SJSA1 (cell line): Measurements from ENCODE around the gene TUBGCP5. TPM values are rescaled to one million over a fixed set of nuclear protein-coding genes. Genes with fewer than 3 reads are reported as not detected.
"Not testable (repeated sequence)": the region's sequence is repeated elsewhere in the genome, so short reads cannot be mapped to it uniquely, and the experiment has no call there.

Experiments used
- DNase-seq, 2 experiments: peaks; one replicate each; pipeline ENCODE4 v3.0.0-alpha.2; 2015 to 2020; ENCODE audit warnings: low spot score in 2 of 2, low read depth in 1 of 2
- H3K27ac ChIP-seq: fragments of 250-450 bp; sonication (Bioruptor Pico); 2 replicates; pipeline ENCODE4 v1.5.1; 2020; ENCODE audit warnings: mild to moderate bottlenecking, moderate library complexity
- H3K27me3 ChIP-seq: fragments of 250-450 bp; sonication (Bioruptor Pico); replicated peaks from 2 replicates; pipeline ENCODE4 v1.5.1; 2020; ENCODE audit warnings: mild to moderate bottlenecking, moderate library complexity
- H3K36me3 ChIP-seq: fragments of 250-450 bp; sonication (Bioruptor Pico); 2 replicates; pipeline ENCODE4 v1.5.1; 2020; ENCODE audit warnings: mild to moderate bottlenecking
- H3K4me1 ChIP-seq: fragments of 250-450 bp; sonication (Bioruptor Pico); replicated peaks from 2 replicates; pipeline ENCODE4 v1.6.1; 2021; ENCODE audit warnings: mild to moderate bottlenecking
- H3K4me3 ChIP-seq: fragments of 250-450 bp; sonication (Bioruptor Pico); 2 replicates; pipeline ENCODE4 v1.5.1; 2020; ENCODE audit warnings: mild to moderate bottlenecking
- H3K9me3 ChIP-seq: fragments of 250-450 bp; sonication (Bioruptor Pico); replicated peaks from 2 replicates; pipeline ENCODE4 v1.5.1; 2020; ENCODE audit warnings: mild to moderate bottlenecking
- total RNA-seq: library from RNA; depleted of rRNA; stranded (reverse); fragments of >200 nt; shearing (Covaris generic); gene quantifications from 2 replicates; pipeline ENCODE4 v1.2.3, GENCODE V29; 2014

Gene TUBGCP5
- total RNA-seq, 1 experiment from 2014 or later, result 42.3 TPM

DNA sequence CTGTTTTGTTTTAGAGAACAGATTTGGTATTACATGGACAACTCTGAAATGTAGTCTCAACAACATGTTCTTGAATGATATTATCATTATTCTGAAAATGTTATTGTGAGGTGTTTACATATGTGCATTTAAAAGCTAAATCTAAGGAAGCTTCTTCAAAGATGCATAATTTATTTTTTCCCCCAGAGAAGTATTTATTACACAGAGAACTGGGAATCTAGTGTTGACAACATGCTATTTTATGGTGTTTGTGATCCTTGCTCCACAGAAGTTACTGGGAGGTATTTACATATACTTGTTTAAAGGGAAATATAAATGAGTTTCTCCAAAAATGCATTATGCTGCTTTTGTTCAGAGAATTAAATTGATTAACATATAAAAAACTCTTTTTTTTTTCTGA is 18.3 kb upstream of the TUBGCP5 start:
- H3K36me3 ChIP-seq, result no peaks in the 10 kb centered on the region
- H3K27ac ChIP-seq, result no peak overlapping the region

DNA sequence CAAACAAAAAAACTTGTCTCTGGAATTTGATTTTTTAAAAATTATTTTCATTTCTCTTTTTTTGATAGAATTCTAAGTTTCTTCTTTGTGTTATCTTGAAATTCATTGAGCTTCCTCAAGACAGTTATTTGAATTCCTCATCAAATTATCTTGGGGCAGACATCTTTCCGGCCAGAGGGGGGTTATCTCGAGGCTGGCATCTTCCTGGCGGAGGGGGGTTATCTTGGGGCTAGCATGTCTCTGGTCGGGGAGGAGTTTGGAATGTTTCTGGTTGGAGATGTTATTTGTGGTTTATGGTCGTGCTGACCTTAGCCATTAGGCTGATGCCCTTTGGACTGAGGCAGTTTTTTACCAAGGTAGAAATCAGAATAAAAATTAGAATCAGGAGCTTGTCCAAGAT is 15.9 kb upstream of the TUBGCP5 start:
- H3K4me1 ChIP-seq, result no peaks in the 10 kb centered on the region
- no peak for DNase-seq
- no peaks in the 10 kb centered on the region for H3K9me3 ChIP-seq
- H3K27me3 ChIP-seq, result peaks cover 16% of the 10 kb centered on the region
- no peaks in the 10 kb centered on the region for H3K36me3 ChIP-seq
- H3K4me3 ChIP-seq, result no peak overlapping the region
- no peak overlapping the region for H3K27ac ChIP-seq

More for the DNA sequence above, 18.3 kb upstream of the TUBGCP5 start:
- no peak overlapping the region for H3K4me3 ChIP-seq
- no peak for DNase-seq
- no peaks in the 10 kb centered on the region for H3K4me1 ChIP-seq
- peaks cover 10% of the 10 kb centered on the region for H3K27me3 ChIP-seq
- H3K9me3 ChIP-seq, result 0 out of 2 replicates have a peak, but pooled peaks cover 3% of the 10 kb centered on the region

DNA sequence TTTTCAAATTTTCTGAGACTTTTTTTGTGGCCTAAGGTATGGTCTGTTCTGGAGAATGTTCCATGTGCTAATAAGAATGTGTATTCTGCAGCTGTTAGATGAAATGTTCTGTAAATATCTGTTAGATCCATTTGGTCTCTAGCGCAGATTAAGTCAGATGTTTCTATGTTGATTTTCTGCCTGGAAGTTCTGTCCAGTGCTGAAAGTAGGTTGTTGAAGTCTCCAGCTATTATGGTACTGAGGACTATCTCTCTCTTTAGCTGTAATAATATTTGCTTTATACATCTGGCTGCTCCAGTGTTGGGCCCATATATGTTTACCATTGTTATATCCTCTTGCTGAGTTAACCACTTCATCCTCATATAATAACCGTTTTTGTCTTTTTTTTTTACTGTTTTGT is 13.2 kb upstream of the TUBGCP5 start:
- H3K36me3 ChIP-seq, result no peaks in the 10 kb centered on the region
- H3K4me3 ChIP-seq, result no peak overlapping the region
- no peak for DNase-seq
- peaks cover 16% of the 10 kb centered on the region for H3K27me3 ChIP-seq
- no peaks in the 10 kb centered on the region for H3K9me3 ChIP-seq
- H3K4me1 ChIP-seq, result no peaks in the 10 kb centered on the region
- no peak overlapping the region for H3K27ac ChIP-seq

DNA sequence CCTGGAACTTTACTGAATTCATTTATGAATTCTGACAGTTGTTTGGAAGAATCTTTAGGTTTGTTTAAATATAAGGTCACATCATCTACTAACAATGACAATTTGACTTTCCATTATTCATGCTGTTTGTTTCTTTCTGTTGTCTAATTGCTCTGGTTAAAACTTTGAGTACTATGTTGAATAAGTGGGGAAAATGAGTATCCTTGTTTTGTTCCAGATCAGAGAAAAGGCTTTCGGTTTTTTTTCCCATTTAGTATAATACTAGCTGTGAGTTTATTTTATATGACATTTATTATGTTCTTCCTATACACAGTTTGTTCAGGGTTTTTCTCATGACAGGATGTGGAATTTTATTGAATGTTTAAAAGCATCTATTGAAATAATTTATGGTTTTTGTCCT is 11.3 kb upstream of the TUBGCP5 start:
- no peaks in the 10 kb centered on the region for H3K4me1 ChIP-seq
- no peak overlapping the region for H3K4me3 ChIP-seq
- peaks cover 16% of the 10 kb centered on the region; the same call in 1 of the 2 replicates for H3K27me3 ChIP-seq
- H3K36me3 ChIP-seq, result no peaks in the 10 kb centered on the region
- H3K27ac ChIP-seq, result no peak overlapping the region
- DNase-seq, result no peak
- no peaks in the 10 kb centered on the region for H3K9me3 ChIP-seq

DNA sequence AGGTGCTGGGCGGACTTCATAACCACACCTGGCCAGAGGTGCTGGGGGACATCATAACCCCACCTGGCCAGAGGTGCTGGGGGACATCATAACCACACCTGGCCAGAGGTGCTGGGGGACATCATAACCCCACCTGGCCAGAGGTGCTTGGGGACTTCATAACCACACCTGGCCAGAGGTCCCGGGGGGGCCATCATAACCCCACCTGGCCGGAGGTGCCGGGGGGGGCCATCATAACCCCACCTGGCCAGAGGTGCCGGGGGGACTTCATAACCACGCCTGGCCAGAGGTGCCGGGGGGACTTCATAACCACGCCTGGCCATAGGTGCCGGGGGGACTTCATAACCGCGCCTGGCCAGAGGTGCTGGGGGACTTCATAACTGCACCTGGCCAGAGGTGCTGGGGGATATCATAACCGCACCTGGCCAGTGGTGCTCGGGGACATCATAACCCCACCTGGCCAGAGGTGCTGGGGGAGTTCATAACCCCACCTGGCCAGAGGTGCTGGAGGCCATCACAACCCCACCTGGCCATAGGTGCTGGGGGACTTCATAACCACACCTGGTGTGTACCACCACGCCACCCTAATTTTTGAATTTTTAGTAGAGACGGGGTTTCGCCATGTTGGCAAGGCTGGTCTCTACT is 10.7 kb upstream of the TUBGCP5 start:
- no peaks in the 10 kb centered on the region for H3K9me3 ChIP-seq
- H3K36me3 ChIP-seq, result no peaks in the 10 kb centered on the region
- H3K27me3 ChIP-seq, result peaks cover 12% of the 10 kb centered on the region; the same call in 1 of the 2 replicates
- no peak for DNase-seq
- no peak overlapping the region for H3K27ac ChIP-seq
- no peak overlapping the region for H3K4me3 ChIP-seq
- H3K4me1 ChIP-seq, result no peaks in the 10 kb centered on the region

DNA sequence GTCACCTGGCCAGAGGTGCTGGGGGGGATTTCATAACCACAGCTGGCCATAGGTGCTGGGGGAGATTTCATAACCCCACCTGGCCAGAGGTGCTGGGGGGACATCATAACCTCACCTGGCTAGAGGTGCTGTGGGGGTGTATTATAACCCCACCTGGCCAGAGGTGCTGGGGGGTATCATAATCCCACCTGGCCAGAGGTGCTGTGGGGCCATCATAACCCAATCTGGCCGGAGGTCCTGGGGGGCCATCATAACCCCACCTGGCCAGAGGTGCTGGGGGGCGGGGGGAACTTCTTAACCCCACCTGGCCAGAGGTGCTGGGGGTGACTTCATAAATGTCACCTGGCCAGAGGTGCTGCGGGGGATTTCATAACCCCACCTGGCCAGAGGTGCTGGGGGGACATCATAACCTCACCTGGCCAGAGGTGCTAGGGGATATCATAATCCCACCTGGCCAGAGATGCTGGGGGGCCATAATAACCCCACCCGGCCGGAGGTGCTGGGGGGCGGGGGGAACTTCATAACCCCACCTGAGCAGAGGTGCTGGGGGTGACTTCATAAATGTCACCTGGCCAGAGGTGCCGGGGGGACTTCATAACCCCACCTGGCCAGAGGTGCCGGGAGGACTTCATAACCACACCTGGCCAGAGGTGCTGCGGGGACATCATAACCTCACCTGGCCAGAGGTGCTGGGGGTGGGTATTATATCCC is 9.4 kb upstream of the TUBGCP5 start:
- not testable (repeated sequence) for DNase-seq, H3K4me3 ChIP-seq, H3K27ac ChIP-seq, H3K27me3 ChIP-seq, H3K36me3 ChIP-seq, H3K9me3 ChIP-seq, H3K4me1 ChIP-seq

DNA sequence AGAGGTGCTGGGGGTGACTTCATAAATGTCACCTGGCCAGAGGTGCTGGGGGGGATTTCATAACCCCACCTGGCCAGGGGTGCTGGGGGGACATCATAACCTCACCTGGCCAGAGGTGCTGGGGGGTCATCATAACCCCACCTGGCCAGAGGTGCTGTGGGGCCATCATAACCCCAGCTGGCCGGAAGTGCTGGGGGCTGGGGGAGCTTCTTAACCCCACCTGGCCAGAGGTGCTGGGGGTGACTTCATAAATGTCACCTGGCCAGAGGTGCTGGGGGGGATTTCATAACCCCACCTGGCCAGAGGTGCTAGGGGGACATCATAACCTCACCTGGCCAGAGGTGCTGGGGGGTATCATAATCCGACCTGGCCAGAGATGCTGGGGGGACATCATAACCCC is 4.6 kb upstream of the TUBGCP5 start:
- H3K36me3 ChIP-seq, H3K9me3 ChIP-seq, H3K4me1 ChIP-seq, H3K4me3 ChIP-seq, H3K27ac ChIP-seq, DNase-seq, H3K27me3 ChIP-seq: not testable (repeated sequence)

DNA sequence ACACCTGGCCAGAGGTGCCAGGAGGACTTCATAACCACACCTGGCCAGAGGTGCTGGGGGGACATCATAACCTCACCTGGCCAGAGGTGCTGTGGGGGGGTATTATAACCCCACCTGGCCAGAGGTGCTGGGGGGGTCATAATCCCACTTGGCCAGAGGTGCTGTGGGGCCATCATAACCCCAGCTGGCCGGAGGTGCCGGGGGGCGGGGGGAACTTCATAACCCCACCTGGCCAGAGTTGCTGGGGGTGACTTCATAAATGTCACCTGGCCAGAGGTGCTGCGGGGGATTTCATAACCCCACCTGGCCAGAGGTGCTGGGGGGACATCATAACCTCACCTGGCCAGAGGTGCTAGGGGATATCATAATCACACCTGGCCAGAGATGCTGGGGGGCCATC is 4.2 kb upstream of the TUBGCP5 start:
- H3K27ac ChIP-seq, DNase-seq, H3K9me3 ChIP-seq, H3K4me1 ChIP-seq, H3K4me3 ChIP-seq, H3K36me3 ChIP-seq, H3K27me3 ChIP-seq: not testable (repeated sequence)

DNA sequence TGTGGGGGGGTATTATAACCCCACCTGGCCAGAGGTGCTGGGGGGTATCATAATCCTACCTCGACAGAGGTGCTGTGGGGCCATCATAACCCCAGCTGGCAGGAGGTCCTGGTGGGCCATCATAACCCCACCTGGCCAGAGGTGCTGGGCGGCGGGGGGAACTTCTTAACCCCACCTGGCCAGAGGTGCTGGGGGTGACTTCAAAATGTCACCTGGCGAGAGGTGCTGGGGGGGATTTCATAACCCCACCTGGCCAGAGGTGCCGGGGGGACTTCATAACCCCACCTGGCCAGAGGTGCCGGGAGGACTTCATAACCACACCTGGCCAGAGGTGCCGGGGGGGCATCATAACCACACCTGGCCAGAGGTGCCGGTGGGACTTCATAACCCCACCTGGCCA is 2.4 kb upstream of the TUBGCP5 start:
- H3K4me3 ChIP-seq, H3K9me3 ChIP-seq, H3K4me1 ChIP-seq, DNase-seq, H3K27ac ChIP-seq, H3K27me3 ChIP-seq: not testable (repeated sequence)
- peaks cover 17% of the 10 kb centered on the region for H3K36me3 ChIP-seq

DNA sequence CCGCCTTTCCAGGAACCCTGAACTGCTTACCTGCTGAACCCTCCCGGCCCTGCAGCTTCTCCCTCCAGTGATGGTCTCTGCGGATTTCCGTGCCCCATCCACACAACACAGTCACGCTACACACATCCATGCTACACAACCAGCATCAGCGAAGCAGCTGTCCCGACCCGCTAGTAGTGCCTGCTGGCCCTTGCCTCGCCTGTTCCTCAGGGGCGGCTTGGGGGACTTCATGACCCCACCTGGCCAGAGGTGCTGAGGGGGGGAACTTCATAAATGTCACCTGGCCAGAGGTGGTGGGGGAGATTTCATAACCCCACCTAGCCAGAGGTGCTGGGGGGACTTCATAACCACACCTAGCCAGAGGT is 530 bp upstream of the TUBGCP5 start:
- Histone ChIP-seq H3K27me3 (no peaks in the 10 kb centered on the region), H3K27ac (0 out of 2 replicates have a peak overlapping the region, but pooled peaks have one; percentile 29), H3K4me1 (peaks cover 8% of the 10 kb centered on the region), H3K9me3 (no peaks in the 10 kb centered on the region), H3K4me3 (peak overlapping the region; percentile 94), H3K36me3 (peaks cover 35% of the 10 kb centered on the region)
- DNase-seq, result no peak

DNA sequence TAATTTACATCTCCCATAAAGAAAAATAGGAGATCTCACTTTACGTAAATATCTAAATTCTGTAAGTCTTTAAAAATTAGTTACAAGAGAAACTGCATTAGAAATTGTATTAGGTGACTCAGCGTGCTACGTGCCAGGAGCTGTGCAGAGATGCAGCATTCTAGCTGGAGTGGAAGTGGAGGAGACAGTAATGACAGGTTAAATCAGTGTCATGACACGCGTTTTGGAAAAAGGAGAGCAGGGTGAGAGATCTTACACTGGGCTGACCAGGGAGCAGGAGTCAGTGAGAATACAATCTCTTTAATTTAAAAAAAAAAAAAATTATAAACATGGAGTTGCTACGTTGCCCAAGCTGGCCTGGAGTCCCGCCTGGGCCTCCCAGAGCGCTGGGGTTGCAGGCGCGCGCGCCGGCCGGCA is 635 bp downstream of the TUBGCP5 start:
- no peaks in the 10 kb centered on the region for H3K27me3 ChIP-seq
- H3K4me3 ChIP-seq, result peak overlapping the region; percentile 94
- peaks cover 46% of the 10 kb centered on the region for H3K36me3 ChIP-seq
- no peaks in the 10 kb centered on the region for H3K9me3 ChIP-seq
- H3K4me1 ChIP-seq, result peaks cover 8% of the 10 kb centered on the region
- peak overlapping the region; percentile 57 for H3K27ac ChIP-seq
- DNase-seq, result peak in 1 of 2 experiments; percentile 65

DNA sequence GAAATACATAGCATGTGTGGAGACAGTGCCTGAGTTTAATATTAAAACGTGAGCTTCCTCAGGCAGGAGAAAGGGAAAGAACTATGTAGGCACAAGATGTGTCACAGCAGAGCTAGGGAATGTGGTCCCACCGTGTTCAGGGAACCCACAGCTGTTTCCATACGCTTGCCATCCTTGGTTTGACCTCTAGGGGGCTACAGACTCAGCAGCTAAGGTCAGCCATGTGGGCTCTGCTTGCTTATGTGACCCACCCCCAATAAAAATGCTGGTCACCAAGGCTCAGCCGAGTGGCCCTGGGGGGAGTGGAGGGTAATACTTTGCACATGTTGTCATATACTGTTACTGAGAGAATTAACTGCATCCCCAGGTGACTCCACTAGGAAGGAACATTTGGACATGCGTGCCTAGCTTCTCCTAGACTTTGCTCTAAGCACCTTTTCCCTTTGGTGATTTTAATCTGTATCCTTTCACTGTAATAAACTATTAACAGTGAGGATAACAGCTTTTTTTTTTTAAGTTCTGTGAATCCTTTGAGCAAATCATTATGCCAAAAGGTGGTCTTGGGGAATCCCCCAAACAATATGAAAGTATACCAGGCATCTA is 3.3 kb downstream of the TUBGCP5 start:
- Histone ChIP-seq H3K4me1 (peaks cover 8% of the 10 kb centered on the region), H3K36me3 (peaks cover 71% of the 10 kb centered on the region), H3K4me3 (no peak overlapping the region), H3K27me3 (no peaks in the 10 kb centered on the region), H3K27ac (no peak overlapping the region), H3K9me3 (no peaks in the 10 kb centered on the region)
- DNase-seq, result peak; percentile 53 to 73

DNA sequence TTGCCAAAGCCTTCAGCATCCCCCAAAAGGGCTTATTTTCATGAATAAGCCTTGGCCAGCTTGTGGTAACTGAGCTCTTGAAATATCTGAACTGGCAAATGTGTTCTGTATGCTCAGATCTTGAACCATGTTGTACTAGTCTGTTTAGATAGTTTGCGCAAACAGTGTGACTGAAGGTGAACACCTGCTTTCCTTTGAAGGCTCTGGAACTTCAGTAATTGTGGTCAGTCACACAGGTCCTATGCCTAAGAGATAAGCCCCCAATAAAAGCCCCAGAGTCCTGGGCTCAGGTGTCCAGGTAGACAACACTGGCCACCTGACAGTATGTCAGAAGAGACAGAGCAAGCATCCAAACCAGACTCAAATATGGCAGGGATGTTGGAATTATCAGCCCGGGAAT is 5.4 kb downstream of the TUBGCP5 start:
- Histone ChIP-seq H3K4me3 (no peak overlapping the region), H3K36me3 (peaks cover 88% of the 10 kb centered on the region), H3K27me3 (no peaks in the 10 kb centered on the region), H3K4me1 (peaks cover 8% of the 10 kb centered on the region), H3K9me3 (no peaks in the 10 kb centered on the region), H3K27ac (no peak overlapping the region)
- DNase-seq, result no peak

DNA sequence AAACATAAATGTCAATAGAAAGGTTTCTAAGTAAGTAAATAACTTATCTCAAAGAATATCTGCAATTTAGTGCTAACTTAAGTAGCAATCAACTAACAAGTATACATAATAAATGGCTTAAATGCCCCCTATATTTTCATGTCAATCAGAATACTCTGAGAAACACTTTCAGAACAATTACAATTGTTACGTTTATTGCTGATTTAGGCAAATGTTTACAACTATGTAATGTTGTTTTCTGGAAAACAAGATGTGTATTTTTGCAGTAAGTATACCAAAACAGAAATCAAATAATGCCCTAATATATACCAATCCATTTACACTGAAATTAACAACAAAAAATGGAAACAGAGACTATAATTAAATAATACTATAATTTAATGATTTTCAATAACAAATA is 13.2 kb downstream of the TUBGCP5 start:
- H3K9me3 ChIP-seq, result no peaks in the 10 kb centered on the region
- H3K4me3 ChIP-seq, result no peak overlapping the region
- H3K36me3 ChIP-seq, result peaks cover 92% of the 10 kb centered on the region
- no peaks in the 10 kb centered on the region for H3K27me3 ChIP-seq
- H3K27ac ChIP-seq, result no peak overlapping the region
- DNase-seq, result no peak
- no peaks in the 10 kb centered on the region for H3K4me1 ChIP-seq
